HG03135 (cell line): ENCODE measurements around the gene MRPL51.
A peak's percentile ranks its signal among the peaks of the same experiment; 100 is the strongest.
"Not testable (repeated sequence)": the region's sequence is repeated elsewhere in the genome, so short reads cannot be mapped to it uniquely, and the experiment has no call there.

Experiments
- ATAC-seq: cut with Tn5 transposase; IDR thresholded peaks from one replicate; pipeline ENCODE4 v1.9.1; 2021; ENCODE audit warnings: mild to moderate bottlenecking, moderate library complexity; ENCODE audit not compliant: unreplicated experiment

MRPL51 gene

DNA sequence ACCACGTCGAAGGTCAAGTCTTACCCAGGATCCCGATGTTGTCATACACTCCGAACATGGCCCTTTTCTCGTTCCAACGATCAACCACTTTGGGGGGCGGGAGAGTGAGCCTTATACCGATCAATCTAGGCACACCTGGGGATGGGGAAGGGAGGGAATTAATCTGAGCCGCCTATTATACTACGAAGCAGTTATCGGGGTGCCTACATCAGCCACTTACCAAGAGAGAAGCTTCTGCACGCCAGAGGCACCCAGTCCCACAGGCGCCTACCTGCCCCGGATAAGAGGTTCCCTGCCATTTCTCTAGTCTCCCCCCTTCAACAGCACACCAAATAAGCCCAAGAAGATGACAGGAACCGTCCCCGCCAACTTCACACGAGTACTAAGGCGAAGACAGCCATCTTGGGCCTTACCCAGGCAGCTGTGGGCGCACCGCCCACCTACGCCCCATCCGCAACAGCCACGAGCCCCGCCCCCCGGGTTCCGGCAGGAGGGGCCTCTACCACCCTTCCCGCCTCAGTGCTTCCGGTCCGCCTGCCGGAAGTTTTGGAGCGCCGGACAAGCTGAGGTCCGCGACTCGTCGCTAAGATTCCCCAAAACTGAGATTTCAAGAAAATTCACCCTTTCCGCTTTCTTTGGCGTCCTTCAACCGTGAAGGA, at the start of gene MRPL51:
TSS of gene MRPL51 (minus strand) at position 425 of the 659 bp plus-strand sequence. CDS start at position 299, 126 bp downstream.
- ATAC-seq, result peak; percentile 59

DNA sequence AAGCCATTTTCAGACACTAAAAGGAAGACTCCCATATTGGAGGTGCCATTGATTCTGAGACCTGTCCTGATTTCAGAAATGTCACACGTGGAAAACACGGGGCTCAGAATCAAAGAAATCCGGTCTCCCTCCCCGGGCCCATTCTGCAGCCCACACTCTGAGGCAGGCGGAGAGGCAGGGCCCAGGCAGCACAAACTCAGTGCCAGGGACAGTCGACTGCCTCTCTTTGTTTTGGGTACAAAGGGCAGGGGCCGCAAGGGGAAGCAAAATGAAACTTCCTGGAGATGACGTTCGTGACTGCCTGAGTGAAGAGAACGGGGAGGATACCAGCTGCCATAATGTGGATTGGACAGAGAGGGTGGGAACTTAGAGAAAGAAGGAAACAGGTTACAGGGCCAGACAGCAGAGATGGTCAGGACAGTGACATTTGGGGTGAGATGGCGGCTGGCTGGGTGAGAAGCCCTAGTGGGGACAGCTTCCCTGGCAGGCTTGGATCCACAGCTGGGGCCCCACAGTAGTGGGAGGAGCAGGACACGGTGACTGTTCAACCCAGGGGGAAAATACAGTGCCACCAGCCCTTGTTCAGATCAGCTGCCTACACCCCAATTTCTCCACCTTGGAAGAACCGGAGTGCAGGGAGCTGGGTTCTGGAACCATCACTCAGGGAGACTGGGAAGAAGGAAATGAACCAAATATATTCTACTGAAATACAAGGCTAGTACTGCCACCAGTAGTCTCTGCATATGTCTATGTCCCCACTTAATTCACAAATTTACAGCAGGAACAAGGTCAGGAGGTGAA, 49.3 kb upstream of the MRPL51 start:
- ATAC-seq, result no peak

DNA sequence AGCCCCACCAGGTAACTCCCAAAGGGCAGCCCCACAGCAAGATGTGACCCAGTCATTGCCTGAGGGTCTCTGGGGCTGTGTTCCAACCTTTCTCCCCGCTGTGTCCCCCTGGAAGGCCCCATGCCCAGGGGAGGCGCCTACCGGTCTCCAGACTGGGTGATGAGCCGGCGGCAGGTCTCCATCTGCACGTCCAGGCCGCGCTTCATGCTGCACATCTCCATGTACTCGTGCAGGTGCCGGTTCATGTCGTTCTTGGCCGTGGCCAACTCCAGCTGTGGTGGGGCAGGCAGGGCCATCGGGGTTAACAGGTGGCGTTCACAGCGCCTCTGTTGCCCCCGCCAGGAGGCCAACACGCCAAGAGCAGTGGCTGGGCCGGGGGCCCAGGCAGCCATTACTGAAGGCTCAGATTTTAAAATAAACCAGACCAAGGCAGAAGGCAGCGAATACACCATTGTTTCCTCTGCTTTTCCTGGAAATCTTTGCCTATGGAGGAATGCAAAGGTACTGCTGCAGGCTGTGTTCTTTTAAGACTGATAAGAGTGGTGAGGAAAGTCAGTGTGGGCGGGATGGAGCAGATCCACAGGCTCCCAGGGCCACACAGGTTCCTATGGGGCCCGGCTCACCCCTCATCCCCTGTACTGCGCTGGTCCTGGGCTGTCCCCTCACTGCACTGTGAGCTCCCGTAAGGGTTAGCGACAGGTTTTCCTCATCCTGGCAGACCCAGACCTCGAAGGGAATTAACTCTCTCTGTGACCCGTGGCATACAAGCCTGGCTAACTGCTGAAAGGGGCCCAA, 48.5 kb upstream of the MRPL51 start:
- no peak for ATAC-seq

DNA sequence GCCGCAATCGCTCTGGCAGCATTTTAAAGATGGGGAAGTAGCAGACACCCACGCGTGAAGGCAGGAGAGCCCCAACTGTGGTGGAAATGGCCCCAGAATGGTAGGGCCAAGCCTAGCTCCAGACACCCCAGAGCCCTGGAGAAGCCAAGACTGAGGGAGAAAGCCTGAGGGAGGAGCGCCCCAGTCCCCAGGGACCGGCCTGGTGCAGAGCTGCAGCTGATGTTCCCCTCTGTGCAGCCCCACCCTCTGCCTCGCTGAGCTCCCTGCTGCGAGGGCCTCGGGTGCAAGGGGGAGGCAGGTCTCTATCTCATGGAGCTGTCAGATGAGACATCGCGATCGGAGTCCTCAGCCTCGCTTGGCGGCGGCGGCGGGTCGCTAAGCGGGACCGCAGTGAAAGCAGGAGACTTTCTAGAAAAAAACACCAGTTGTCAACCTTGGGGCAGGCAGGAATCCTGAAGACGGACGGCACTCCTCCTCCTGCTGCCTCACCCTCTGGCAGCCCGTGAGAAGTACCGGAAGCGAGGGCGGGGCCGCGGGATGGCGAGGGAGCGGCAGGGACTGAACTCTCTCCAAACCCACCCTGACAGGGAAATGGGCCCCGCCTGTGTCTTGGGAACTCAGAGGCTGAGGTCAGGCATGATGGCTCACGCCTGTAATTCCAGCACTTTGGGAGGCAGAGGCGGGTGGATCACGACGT, 47.3 kb upstream of the MRPL51 start:
- ATAC-seq, result no peak

DNA sequence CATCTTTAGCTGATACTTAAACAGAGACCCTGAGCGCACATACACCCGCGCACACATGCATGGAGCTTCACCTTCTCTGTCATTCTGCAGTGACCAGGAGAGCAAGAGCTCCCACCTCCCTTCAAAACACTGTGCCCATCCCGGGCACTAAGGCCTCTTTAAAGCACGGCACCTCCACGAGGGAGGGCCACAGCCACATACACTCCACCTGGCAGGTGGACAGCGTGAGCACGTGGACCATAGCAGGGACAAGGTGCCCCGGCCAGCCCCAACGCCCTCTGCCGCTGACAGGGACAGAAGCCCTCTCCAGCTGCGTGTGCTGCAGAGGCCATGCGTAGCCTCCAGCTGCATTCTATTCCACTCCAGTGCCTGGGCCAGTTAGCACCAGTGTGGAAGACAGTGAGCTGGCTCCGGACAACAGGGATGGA, 46.7 kb upstream of the MRPL51 start:
- ATAC-seq, result no peak

DNA sequence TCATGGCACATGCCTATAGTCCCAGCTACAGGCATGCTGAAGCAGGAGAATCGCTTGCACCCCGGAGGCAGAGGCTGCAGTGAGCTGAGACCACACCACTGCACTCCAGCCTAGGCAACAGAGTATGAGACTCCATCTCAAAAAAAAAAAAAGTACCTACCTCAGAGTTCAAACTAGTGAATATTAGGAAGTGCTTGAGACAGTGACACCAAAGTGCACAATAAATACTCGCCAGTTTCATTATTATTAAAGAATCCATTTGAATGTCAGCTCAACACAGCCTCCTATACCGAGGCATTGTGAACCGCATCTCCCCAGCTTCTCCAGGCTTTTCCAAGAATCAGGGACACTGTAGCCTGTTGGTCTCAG, 46.2 kb upstream of the MRPL51 start:
- no peak for ATAC-seq

DNA sequence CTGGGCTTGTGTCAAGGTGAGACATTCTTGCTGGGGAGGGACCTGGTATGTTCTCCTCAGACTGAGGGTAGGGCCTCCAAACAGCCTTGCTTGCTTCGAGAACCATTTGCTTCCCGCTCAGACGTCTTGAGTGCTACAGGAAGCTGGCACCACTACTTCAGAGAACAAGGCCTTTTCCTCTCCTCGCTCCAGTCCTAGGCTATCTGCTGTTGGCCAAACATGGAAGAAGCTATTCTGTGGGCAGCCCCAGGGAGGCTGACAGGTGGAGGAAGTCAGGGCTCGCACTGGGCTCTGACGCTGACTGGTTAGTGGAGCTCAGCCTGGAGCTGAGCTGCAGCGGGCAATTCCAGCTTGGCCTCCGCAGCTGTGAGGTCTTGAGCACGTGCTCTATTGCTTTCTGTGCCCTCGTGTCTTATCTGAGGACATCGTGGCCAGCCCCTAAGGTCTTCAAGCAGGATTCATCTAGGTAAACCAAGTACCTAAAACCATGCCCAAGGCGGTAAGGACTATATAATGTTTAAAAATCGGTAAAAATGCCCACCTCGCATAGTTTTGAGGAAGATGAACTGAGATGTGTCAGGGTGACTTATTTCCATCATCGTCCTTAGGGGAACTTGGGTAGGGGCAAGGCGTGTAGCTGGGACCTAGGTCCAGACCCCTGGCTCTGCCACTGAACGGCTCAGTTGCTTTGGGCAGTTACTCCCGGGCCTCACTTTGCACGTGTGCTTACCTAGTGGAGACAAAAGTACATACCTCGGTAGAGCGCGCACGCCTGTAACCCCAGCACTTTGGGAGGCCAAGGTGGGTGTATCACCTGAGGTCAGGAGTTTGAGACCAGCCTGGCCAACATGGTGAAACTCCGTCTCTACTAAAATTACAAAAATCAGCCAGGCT, 45.6 kb upstream of the MRPL51 start:
- no peak for ATAC-seq

DNA sequence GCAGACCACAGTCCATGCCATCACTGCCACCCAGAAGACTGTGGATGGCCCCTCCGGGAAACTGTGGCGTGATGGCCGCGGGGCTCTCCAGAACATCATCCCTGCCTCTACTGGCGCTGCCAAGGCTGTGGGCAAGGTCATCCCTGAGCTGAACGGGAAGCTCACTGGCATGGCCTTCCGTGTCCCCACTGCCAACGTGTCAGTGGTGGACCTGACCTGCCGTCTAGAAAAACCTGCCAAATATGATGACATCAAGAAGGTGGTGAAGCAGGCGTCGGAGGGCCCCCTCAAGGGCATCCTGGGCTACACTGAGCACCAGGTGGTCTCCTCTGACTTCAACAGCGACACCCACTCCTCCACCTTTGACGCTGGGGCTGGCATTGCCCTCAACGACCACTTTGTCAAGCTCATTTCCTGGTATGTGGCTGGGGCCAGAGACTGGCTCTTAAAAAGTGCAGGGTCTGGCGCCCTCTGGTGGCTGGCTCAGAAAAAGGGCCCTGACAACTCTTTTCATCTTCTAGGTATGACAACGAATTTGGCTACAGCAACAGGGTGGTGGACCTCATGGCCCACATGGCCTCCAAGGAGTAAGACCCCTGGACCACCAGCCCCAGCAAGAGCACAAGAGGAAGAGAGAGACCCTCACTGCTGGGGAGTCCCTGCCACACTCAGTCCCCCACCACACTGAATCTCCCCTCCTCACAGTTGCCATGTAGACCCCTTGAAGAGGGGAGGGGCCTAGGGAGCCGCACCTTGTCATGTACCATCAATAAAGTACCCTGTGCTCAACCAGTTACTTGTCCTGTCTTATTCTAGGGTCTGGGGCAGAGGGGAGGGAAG, 44.7 kb upstream of the MRPL51 start:
- not testable (repeated sequence) for ATAC-seq

DNA sequence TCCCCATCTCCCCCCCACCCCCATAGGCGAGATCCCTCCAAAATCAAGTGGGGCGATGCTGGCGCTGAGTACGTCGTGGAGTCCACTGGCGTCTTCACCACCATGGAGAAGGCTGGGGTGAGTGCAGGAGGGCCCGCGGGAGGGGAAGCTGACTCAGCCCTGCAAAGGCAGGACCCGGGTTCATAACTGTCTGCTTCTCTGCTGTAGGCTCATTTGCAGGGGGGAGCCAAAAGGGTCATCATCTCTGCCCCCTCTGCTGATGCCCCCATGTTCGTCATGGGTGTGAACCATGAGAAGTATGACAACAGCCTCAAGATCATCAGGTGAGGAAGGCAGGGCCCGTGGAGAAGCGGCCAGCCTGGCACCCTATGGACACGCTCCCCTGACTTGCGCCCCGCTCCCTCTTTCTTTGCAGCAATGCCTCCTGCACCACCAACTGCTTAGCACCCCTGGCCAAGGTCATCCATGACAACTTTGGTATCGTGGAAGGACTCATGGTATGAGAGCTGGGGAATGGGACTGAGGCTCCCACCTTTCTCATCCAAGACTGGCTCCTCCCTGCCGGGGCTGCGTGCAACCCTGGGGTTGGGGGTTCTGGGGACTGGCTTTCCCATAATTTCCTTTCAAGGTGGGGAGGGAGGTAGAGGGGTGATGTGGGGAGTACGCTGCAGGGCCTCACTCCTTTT, 44.0 kb upstream of the MRPL51 start:
- ATAC-seq, result no peak

DNA sequence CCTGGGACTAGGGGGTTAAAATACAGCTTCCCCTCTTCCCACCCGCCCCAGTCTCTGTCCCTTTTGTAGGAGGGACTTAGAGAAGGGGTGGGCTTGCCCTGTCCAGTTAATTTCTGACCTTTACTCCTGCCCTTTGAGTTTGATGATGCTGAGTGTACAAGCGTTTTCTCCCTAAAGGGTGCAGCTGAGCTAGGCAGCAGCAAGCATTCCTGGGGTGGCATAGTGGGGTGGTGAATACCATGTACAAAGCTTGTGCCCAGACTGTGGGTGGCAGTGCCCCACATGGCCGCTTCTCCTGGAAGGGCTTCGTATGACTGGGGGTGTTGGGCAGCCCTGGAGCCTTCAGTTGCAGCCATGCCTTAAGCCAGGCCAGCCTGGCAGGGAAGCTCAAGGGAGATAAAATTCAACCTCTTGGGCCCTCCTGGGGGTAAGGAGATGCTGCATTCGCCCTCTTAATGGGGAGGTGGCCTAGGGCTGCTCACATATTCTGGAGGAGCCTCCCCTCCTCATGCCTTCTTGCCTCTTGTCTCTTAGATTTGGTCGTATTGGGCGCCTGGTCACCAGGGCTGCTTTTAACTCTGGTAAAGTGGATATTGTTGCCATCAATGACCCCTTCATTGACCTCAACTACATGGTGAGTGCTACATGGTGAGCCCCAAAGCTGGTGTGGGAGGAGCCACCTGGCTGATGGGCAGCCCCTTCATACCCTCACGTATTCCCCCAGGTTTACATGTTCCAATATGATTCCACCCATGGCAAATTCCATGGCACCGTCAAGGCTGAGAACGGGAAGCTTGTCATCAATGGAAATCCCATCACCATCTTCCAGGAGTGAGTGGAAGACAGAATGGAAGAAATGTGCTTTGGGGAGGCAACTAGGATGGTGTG, 43.1 kb upstream of the MRPL51 start:
- ATAC-seq, result no peak

DNA sequence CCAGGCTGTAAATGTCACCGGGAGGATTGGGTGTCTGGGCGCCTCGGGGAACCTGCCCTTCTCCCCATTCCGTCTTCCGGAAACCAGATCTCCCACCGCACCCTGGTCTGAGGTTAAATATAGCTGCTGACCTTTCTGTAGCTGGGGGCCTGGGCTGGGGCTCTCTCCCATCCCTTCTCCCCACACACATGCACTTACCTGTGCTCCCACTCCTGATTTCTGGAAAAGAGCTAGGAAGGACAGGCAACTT, 42.6 kb upstream of the MRPL51 start:
- no peak for ATAC-seq

DNA sequence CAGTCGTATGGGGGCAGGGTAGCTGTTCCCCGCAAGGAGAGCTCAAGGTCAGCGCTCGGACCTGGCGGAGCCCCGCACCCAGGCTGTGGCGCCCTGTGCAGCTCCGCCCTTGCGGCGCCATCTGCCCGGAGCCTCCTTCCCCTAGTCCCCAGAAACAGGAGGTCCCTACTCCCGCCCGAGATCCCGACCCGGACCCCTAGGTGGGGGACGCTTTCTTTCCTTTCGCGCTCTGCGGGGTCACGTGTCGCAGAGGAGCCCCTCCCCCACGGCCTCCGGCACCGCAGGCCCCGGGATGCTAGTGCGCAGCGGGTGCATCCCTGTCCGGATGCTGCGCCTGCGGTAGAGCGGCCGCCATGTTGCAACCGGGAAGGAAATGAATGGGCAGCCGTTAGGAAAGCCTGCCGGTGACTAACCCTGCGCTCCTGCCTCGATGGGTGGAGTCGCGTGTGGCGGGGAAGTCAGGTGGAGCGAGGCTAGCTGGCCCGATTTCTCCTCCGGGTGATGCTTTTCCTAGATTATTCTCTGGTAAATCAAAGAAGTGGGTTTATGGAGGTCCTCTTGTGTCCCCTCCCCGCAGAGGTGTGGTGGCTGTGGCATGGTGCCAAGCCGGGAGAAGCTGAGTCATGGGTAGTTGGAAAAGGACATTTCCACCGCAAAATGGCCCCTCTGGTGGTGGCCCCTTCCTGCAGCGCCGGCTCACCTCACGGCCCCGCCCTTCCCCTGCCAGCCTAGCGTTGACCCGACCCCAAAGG, 42.1 kb upstream of the MRPL51 start:
- peak; percentile 7 for ATAC-seq

DNA sequence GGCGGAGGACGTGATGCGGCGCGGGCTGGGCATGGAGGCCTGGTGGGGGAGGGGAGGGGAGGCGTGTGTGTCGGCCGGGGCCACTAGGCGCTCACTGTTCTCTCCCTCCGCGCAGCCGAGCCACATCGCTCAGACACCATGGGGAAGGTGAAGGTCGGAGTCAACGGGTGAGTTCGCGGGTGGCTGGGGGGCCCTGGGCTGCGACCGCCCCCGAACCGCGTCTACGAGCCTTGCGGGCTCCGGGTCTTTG, 41.6 kb upstream of the MRPL51 start:
- ATAC-seq, result no peak

DNA sequence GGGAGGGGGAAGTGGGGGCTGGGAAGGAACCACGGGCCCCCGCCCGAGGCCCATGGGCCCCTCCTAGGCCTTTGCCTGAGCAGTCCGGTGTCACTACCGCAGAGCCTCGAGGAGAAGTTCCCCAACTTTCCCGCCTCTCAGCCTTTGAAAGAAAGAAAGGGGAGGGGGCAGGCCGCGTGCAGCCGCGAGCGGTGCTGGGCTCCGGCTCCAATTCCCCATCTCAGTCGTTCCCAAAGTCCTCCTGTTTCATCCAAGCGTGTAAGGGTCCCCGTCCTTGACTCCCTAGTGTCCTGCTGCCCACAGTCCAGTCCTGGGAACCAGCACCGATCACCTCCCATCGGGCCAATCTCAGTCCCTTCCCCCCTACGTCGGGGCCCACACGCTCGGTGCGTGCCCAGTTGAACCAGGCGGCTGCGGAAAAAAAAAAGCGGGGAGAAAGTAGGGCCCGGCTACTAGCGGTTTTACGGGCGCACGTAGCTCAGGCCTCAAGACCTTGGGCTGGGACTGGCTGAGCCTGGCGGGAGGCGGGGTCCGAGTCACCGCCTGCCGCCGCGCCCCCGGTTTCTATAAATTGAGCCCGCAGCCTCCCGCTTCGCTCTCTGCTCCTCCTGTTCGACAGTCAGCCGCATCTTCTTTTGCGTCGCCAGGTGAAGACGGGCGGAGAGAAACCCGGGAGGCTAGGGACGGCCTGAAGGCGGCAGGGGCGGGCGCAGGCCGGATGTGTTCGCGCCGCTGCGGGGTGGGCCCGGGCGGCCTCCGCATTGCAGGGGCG, 41.0 kb upstream of the MRPL51 start, which contains the start of gene GAPDH:
TSS of gene GAPDH (plus strand) at position 595 of the 772 bp plus-strand sequence. CDS start 316 bp downstream, outside the sequence.
- peak; percentile 48 for ATAC-seq

DNA sequence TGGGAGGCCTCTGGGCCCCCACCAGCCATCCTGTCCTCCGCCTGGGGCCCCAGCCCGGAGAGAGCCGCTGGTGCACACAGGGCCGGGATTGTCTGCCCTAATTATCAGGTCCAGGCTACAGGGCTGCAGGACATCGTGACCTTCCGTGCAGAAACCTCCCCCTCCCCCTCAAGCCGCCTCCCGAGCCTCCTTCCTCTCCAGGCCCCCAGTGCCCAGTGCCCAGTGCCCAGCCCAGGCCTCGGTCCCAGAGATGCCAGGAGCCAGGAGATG, 40.5 kb upstream of the MRPL51 start:
- ATAC-seq, result peak; percentile 11

DNA sequence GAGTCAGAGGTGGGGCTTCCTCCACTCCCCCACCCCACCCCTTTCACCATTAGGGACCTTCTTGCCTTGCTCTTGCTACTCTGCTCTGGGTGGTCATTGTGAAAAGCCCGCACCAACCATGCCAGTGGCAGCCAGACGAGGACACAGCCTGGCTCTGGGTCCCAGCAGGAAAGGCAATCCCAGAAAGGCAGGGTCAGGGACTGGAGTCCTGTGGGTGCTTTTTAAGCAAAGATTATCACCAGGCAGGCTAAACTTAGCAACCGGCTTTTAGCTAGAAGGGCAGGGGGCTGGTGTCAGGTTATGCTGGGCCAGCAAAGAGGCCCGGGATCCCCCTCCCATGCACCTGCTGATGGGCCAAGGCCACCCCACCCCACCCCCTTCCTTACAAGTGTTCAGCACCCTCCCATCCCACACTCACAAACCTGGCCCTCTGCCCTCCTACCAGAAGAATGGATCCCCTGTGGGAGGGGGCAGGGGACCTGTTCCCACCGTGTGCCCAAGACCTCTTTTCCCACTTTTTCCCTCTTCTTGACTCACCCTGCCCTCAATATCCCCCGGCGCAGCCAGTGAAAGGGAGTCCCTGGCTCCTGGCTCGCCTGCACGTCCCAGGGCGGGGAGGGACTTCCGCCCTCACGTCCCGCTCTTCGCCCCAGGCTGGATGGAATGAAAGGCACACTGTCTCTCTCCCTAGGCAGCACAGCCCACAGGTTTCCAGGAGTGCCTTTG, 40.0 kb upstream of the MRPL51 start:
- peak; percentile 6 for ATAC-seq
